Measurements from ENCODE around the gene SEC22C.

GRCh38 chr3:42557854-42558253 is 23.9 kb downstream of the SEC22C start:
- peak in 3 of 4 donors; percentile 5 to 27 (median 26) for TF ChIP-seq CTCF (IDR thresholded peaks at IDR 0.05)
- no peak for TF ChIP-seq POLR2A (IDR thresholded peaks at IDR 0.05)
